Measurements from ENCODE around the gene PARD3B.

DNA sequence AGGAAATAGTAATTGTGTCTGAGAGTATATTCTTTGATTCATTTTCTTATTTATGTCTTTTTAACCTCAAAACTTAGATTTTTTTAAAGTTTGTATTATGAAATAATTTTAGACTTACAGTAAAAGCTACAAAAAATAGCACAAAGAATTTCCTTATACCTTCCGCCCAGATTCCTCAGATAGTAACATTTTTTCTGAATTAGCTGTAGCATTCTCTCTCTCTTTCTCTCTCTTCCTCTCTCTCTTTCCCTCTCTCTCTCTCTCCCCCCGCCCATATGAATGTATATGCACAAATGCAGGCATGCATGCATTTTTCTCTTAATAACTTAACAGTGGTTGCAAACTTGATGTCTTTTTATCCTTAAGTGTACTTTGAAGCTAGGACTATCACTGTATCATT, 776.0 kb downstream of the PARD3B start:
- TF ChIP-seq CTCF (IDR thresholded peaks at IDR 0.05; ENCODE audit: borderline replicate concordance, extremely low read depth, low read length, poor library complexity, severe bottlenecking) (no peak), EZH2 (IDR thresholded peaks at IDR 0.05; ENCODE audit: borderline replicate concordance, low read depth, low read length, severe bottlenecking) (no peak)

Measured in DND-41 (cell line).